Activated CD8-positive, alpha-beta T cell treated with anti-CD3 and anti-CD28 coated beads for 36 hours (primary cell): ENCODE results near the gene APBB1IP. TPM values are rescaled to one million over a fixed set of nuclear protein-coding genes. Genes with fewer than 3 reads are reported as not detected.
A peak's percentile ranks its signal among the peaks of the same experiment; 100 is the strongest.
"Not testable (repeated sequence)": the region's sequence is repeated elsewhere in the genome, so short reads cannot be mapped to it uniquely, and the experiment has no call there.

ENCODE experiments used
- ATAC-seq: fragments of 200-7000 bp; cut with Tn5 transposase; one replicate; pipeline ENCODE4 v1.10.0; 2021; ENCODE audit warnings: mild to moderate bottlenecking, moderate library complexity
- CTCF ChIA-PET: fragments of 350-600 bp; sonication (Branson Sonifier 250); formaldehyde crosslinking; loops from one replicate; lab custom pipeline; 2021; ENCODE audit warnings: antibody characterized with exemption; lab: Charles Lee
- POLR2A ChIA-PET: fragments of 350-600 bp; sonication (Branson Sonifier 250); formaldehyde crosslinking; loops from one replicate; lab custom pipeline; 2021; ENCODE audit warnings: antibody characterized with exemption; lab: Charles Lee
- DNase-seq: peaks from one replicate; pipeline ENCODE4 v3.0.0-alpha.2; 2020
- H3K27ac Mint-ChIP-seq: one replicate; pipeline ENCODE4 v1.8.0; 2021; ENCODE audit warnings: mild to moderate bottlenecking, mixed read lengths
- H3K27me3 Mint-ChIP-seq: one replicate; pipeline ENCODE4 v1.8.0; 2021; ENCODE audit warnings: mixed read lengths
- H3K36me3 Mint-ChIP-seq: one replicate; pipeline ENCODE4 v1.8.0; 2021; ENCODE audit warnings: low read depth, mixed read lengths
- H3K4me1 Mint-ChIP-seq: one replicate; pipeline ENCODE4 v1.8.0; 2021; ENCODE audit warnings: low read depth, mixed read lengths
- H3K4me3 Mint-ChIP-seq: one replicate; pipeline ENCODE4 v1.8.0; 2021; ENCODE audit warnings: mild to moderate bottlenecking, moderate library complexity, mixed read lengths
- H3K9me3 Mint-ChIP-seq: one replicate; pipeline ENCODE4 v1.8.0; 2021; ENCODE audit warnings: mixed read lengths
- intact Hi-C: fragments of 100-400 bp; cut with micrococcal nuclease; formaldehyde crosslinking; loops from one replicate; pipeline ENCODE4 v1.10.0; 2022
- total RNA-seq, 2 experiments: library from RNA; stranded (reverse); gene quantifications; one replicate each; pipeline ENCODE4 v1.2.3, GENCODE V29; 2021
- TF ChIP-seq, protein P1 (sequence below): fragments of 200-600 bp; IDR thresholded peaks from one replicate; pipeline ENCODE4 v1.8.0; 2022; ENCODE audit warnings: antibody characterized with exemption, mild to moderate bottlenecking

The APBB1IP gene
- total RNA-seq, 2 experiments from 2014 or later, result 61.9 to 64.8 TPM

DNA sequence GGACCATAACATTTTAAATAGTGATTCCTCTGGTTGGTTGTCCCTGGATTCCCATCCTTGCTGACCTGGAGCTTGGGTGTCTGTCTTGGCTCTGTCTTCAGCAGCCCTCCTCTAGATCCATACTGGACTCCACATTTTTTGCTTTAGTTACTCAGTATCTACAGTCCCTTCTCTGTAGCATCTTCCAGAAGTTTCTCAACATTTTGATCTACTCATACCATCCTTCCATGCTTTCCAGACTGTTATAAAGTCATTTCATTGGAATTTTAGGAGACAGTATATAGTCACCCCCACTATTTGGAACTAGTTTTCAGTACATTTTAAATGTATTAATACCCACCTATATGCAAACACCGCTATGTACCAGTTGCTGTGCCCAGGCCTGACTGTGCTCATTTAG lies 25.8 kb downstream of the APBB1IP start:
- Mint-ChIP-seq H3K36me3 (peaks cover 57% of the 10 kb centered on the region), H3K27ac (peak overlapping the region; percentile 23), H3K27me3 (no peaks in the 10 kb centered on the region), H3K4me1 (peaks cover 78% of the 10 kb centered on the region), H3K4me3 (no peak overlapping the region), H3K9me3 (peaks cover 6% of the 10 kb centered on the region)
- intact Hi-C loops, result loop anchor here (2.0 kb wide), 1 partner anchor 15 kb away; no protein-coding TSS in a partner anchor
- ChIA-PET POLR2A (interaction anchor here (1.1 kb wide), 1 partner anchor 10 kb away, joined by 3 read pairs; no protein-coding TSS in a partner anchor), CTCF (no interaction called here)
- ATAC-seq (no peak), DNase-seq (no peak)
- TF ChIP-seq, protein P1, sequence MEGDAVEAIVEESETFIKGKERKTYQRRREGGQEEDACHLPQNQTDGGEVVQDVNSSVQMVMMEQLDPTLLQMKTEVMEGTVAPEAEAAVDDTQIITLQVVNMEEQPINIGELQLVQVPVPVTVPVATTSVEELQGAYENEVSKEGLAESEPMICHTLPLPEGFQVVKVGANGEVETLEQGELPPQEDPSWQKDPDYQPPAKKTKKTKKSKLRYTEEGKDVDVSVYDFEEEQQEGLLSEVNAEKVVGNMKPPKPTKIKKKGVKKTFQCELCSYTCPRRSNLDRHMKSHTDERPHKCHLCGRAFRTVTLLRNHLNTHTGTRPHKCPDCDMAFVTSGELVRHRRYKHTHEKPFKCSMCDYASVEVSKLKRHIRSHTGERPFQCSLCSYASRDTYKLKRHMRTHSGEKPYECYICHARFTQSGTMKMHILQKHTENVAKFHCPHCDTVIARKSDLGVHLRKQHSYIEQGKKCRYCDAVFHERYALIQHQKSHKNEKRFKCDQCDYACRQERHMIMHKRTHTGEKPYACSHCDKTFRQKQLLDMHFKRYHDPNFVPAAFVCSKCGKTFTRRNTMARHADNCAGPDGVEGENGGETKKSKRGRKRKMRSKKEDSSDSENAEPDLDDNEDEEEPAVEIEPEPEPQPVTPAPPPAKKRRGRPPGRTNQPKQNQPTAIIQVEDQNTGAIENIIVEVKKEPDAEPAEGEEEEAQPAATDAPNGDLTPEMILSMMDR, result no peak

DNA sequence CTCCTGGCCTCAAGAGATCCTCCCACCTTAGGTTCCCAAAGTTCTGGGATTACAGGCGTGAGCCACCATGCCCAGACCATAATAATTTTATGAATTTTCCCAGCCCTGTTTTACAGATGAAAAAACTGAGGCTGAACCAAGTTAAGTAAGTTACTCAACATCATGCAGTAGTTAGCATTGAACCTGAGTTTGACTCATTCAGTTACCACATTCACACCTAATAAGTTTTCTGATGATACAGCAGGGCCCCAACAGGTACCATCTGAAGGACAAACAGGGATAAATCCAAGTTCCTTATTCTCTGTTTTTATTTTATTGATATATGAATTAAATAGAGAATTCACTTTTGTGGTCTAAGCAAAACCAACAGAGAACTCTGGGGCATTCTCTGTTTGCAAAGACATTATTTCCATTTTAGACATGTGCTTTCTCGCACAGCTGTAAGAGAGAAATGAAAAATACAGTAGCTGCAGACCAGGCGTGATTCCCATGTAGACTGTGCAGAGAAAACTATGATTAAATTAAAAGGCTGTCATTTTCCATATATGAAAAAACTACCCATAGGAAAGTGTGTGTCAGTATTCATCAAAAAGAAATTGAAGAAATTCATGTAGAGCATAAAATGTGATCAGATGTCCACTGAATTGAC lies 26.6 kb downstream of the APBB1IP start:
- ATAC-seq, result peak; percentile 38
- H3K4me3 Mint-ChIP-seq, result no peak overlapping the region

DNA sequence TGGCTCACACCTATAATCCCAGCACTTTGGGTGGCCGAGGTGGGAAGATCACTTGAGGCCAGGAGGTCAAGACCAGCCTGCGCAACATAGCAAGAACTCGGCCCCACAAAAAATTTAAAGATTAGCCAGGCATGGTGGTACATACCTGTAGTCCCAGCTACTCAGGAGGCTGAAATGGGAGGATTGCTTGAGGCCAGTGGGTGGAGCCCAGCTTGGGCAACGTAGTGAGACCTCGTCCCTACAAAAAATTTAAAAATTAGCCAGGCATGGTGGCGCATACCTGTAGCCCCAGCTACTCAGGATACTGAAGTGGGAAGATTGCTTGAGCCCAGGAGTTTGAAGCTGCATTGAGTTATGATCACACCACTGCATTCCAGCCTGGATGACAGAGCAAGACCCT lies 28.4 kb downstream of the APBB1IP start:
- ChIA-PET POLR2A (interaction anchor here (2.0 kb wide), 1 partner anchor 20 kb away, joined by 6 read pairs; no protein-coding TSS in a partner anchor), CTCF (interaction anchor here (0.6 kb wide), 1 partner anchor 105 kb away, joined by 4 read pairs; no protein-coding TSS in a partner anchor)
- DNase-seq, ATAC-seq, H3K9me3 Mint-ChIP-seq, H3K27me3 Mint-ChIP-seq, H3K4me3 Mint-ChIP-seq, H3K27ac Mint-ChIP-seq, intact Hi-C loops: not testable (repeated sequence)
- peaks cover 82% of the 10 kb centered on the region for H3K4me1 Mint-ChIP-seq
- peaks cover 56% of the 10 kb centered on the region for H3K36me3 Mint-ChIP-seq

More for the DNA sequence above, 26.6 kb downstream of the APBB1IP start:
- peak overlapping the region; percentile 70 for H3K27ac Mint-ChIP-seq
- intact Hi-C loops, result loop anchor here (2.0 kb wide), 1 partner anchor 16 kb away; no protein-coding TSS in a partner anchor
- no peaks in the 10 kb centered on the region for H3K27me3 Mint-ChIP-seq
- ChIA-PET CTCF (interaction anchor here (0.6 kb wide), 1 partner anchor 11 kb away, joined by 4 read pairs; no protein-coding TSS in a partner anchor), POLR2A (interaction anchor here (1.1 kb wide), 1 partner anchor 10 kb away, joined by 3 read pairs; no protein-coding TSS in a partner anchor)
- DNase-seq, result no peak
- H3K9me3 Mint-ChIP-seq, result peaks cover 6% of the 10 kb centered on the region
- peaks cover 60% of the 10 kb centered on the region for H3K36me3 Mint-ChIP-seq
- TF ChIP-seq, protein P1, result no peak
- H3K4me1 Mint-ChIP-seq, result peaks cover 82% of the 10 kb centered on the region

DNA sequence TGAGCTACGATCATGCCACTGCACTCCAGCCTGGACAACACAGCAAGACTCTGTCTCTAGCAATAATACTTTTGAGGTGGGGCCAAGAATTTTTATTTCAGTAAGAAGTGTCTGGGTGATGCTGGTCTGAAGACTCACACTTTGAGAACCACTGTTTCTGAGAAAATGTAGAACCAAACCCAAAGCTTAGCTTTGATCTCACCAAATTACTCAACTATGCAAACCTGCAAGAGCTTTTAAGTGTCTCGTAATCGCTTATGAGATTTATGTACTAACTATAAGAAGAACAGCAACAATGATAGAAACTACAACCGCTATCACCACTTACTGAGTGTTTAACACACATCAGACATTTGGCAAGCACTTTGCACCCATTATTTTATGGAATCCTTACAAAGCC lies 29.5 kb downstream of the APBB1IP start:
- ChIA-PET CTCF (interaction anchor here (0.8 to 2.1 kb wide), 5 partner anchors 10 to 132 kb away, joined by 3 to 8 read pairs (median 4); no protein-coding TSS in a partner anchor), POLR2A (interaction anchor here (1.0 to 2.3 kb wide), 5 partner anchors 11 to 29 kb away, joined by 3 to 7 read pairs (median 6); no protein-coding TSS in a partner anchor)
- ATAC-seq (peak; percentile 52), DNase-seq (no peak)
- H3K27ac Mint-ChIP-seq, result peak overlapping the region; percentile 67
- H3K36me3 Mint-ChIP-seq, result peaks cover 54% of the 10 kb centered on the region
- intact Hi-C loops, result no loop called here
- peaks cover 82% of the 10 kb centered on the region for H3K4me1 Mint-ChIP-seq
- peak overlapping the region; percentile 29 for H3K4me3 Mint-ChIP-seq
- TF ChIP-seq, protein P1, result no peak
- no peaks in the 10 kb centered on the region for H3K27me3 Mint-ChIP-seq
- peaks cover 4% of the 10 kb centered on the region for H3K9me3 Mint-ChIP-seq

DNA sequence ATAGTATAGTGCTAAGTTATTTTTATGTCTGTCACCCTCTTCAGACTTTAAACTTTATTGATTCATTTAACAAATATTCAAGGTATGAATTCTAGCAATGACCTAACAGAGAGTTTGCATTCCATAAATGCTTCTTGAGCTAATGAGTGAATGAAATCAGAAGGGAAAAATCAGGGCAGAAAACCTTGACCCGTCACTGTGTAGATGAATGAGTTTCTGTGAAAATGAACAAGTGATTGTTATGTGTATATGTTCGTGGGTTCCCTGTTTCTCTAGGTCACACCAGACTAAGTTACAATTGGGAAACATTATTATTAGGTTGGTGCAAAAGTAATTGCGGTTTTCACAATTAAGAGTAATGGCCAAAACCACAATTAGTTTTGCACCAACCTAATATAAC lies 30.1 kb downstream of the APBB1IP start:
- DNase-seq (no peak), ATAC-seq (no peak)
- peaks cover 53% of the 10 kb centered on the region for H3K36me3 Mint-ChIP-seq
- TF ChIP-seq, protein P1, result no peak
- ChIA-PET CTCF (interaction anchor here (0.6 to 2.1 kb wide), 5 partner anchors 9 to 1054 kb away, joined by 3 to 8 read pairs (median 4); no protein-coding TSS in a partner anchor), POLR2A (interaction anchor here (1.2 to 2.3 kb wide), 4 partner anchors 10 to 29 kb away, joined by 3 to 6 read pairs (median 6); no protein-coding TSS in a partner anchor)
- no peaks in the 10 kb centered on the region for H3K27me3 Mint-ChIP-seq
- peaks cover 2% of the 10 kb centered on the region for H3K9me3 Mint-ChIP-seq
- peaks cover 82% of the 10 kb centered on the region for H3K4me1 Mint-ChIP-seq
- peak overlapping the region; percentile 20 for H3K27ac Mint-ChIP-seq
- no peak overlapping the region for H3K4me3 Mint-ChIP-seq
- intact Hi-C loops, result no loop called here
